H1 (cell line): ENCODE results near the gene ADH1A. TPM values are rescaled to one million over a fixed set of nuclear protein-coding genes. Genes with fewer than 3 reads are reported as not detected.

Source experiments
- CTCF ChIA-PET: fragments of 300-600 bp; sonication (Branson Sonifier 250); formaldehyde crosslinking; loops from one replicate; lab custom pipeline; 2021; ENCODE audit not compliant: partially characterized antibody; lab: Charles Lee
- POLR2A ChIA-PET: fragments of 300-600 bp; sonication (Branson Sonifier 250); formaldehyde crosslinking; loops from one replicate; lab custom pipeline; 2021; ENCODE audit warnings: inconsistent platforms; ENCODE audit not compliant: partially characterized antibody; lab: Charles Lee
- DNase-seq, 2 experiments: peaks; one replicate each; pipeline versions ENCODE4 v3.0.0 to v3.0.0-alpha.2; 2010 to 2022; ENCODE audit warnings: low spot score in 2 of 2, low read depth in 1 of 2, mixed read lengths in 1 of 2
- FAIRE-seq: peaks from 2 replicates; lab custom pipeline; 2011; peaks lifted over from hg19 to GRCh38; lab: Jason Lieb, UNC
- H2AFZ ChIP-seq: 2 replicates; pipeline ENCODE4 v1.8.1; 2012; ENCODE audit warnings: low read length, inconsistent platforms
- H2AK5ac ChIP-seq: 2 replicates; pipeline ENCODE4 v1.6.1; 2013; ENCODE audit warnings: low read depth, low read length
- H2BK120ac ChIP-seq: replicated peaks from 2 replicates; pipeline ENCODE3; 2013; ENCODE audit warnings: low read depth, low read length, inconsistent platforms
- H2BK12ac ChIP-seq: 2 replicates; pipeline ENCODE4 v1.6.1; 2013; ENCODE audit warnings: low read depth, low read length
- H2BK15ac ChIP-seq: 2 replicates; pipeline ENCODE4 v1.6.1; 2013; ENCODE audit warnings: low read length
- H2BK20ac ChIP-seq: 2 replicates; pipeline ENCODE4 v1.6.1; 2013; ENCODE audit warnings: low read length
- H2BK5ac ChIP-seq: 2 replicates; pipeline ENCODE4 v1.6.1; 2013; ENCODE audit warnings: low read depth, low read length
- H3K14ac ChIP-seq: 2 replicates; pipeline ENCODE4 v1.6.1; 2013; ENCODE audit warnings: inconsistent platforms; ENCODE audit not compliant: insufficient read length
- H3K18ac ChIP-seq: 2 replicates; pipeline ENCODE4 v1.6.1; 2013; ENCODE audit warnings: low read length; ENCODE audit errors: extremely low read depth
- H3K23ac ChIP-seq: 2 replicates; pipeline ENCODE4 v1.6.1; 2013; ENCODE audit warnings: inconsistent platforms; ENCODE audit not compliant: insufficient read length
- H3K23me2 ChIP-seq: 2 replicates; pipeline ENCODE4 v1.6.1; 2013; ENCODE audit warnings: low read depth, low read length
- H3K27ac ChIP-seq: 2 replicates; pipeline ENCODE4 v1.6.1; 2011; ENCODE audit warnings: low read depth, low read length, inconsistent platforms
- H3K27me3 ChIP-seq, 4 experiments: replicated peaks in 1 of 4; 1 replicate in 1 of 4; 2 replicates in 3 of 4; pipeline versions ENCODE4 v1.6.1 to v1.8.1; 2011 to 2013; ENCODE audit warnings: low read length in 3 of 4, mild to moderate bottlenecking in 3 of 4, inconsistent platforms in 2 of 4, mixed read lengths in 2 of 4, moderate library complexity in 1 of 4; ENCODE audit not compliant: control insufficient read depth in 3 of 4, insufficient read depth in 3 of 4; ENCODE audit errors: extremely low read depth in 1 of 4
- H3K36me3 ChIP-seq, 4 experiments: 2 replicates each; pipeline versions ENCODE4 v1.6.1 to v1.8.1; 2011 to 2013; ENCODE audit warnings: mild to moderate bottlenecking in 4 of 4, low read length in 3 of 4, moderate library complexity in 2 of 4, control low read depth in 1 of 4, inconsistent platforms in 1 of 4; ENCODE audit not compliant: insufficient read depth in 4 of 4, control insufficient read depth in 2 of 4
- H3K4ac ChIP-seq: replicated peaks from 2 replicates; pipeline ENCODE3; 2013; ENCODE audit warnings: low read length, low read depth, mixed read lengths, inconsistent platforms; ENCODE audit not compliant: insufficient read length
- H3K4me1 ChIP-seq, 4 experiments: replicated peaks in 1 of 4; 1 replicate in 1 of 4; 2 replicates in 3 of 4; pipeline versions ENCODE4 v1.6.1 to v1.8.1; 2011 to 2013; ENCODE audit warnings: low read length in 3 of 4, inconsistent platforms in 2 of 4, mixed read lengths in 1 of 4; ENCODE audit not compliant: insufficient read depth in 4 of 4, control insufficient read depth in 3 of 4
- H3K4me2 ChIP-seq, 2 experiments: 2 replicates each; pipeline versions ENCODE4 v1.6.1 to v1.8.1; 2011 to 2013; ENCODE audit warnings: low read depth in 2 of 2, low read length in 2 of 2, control low read depth in 1 of 2, inconsistent platforms in 1 of 2, mild to moderate bottlenecking in 1 of 2; ENCODE audit not compliant: insufficient read depth in 1 of 2
- H3K4me3 ChIP-seq, 4 experiments: fragments of 200-600, 300-600 bp in 1 of 4; sonication (generic), shearing (Covaris generic), sonication (Bioruptor Twin) in 1 of 4; 2 replicates each; pipeline versions ENCODE4 v1.5.1 to v1.8.1; 2011 to 2016; ENCODE audit warnings: low read length in 4 of 4, low read depth in 3 of 4, control low read depth in 2 of 4, inconsistent platforms in 2 of 4, mild to moderate bottlenecking in 2 of 4, mixed read lengths in 1 of 4, moderate library complexity in 1 of 4; ENCODE audit not compliant: insufficient read depth in 2 of 4; ENCODE audit errors: extremely low read depth in 1 of 4
- H3K56ac ChIP-seq: replicated peaks from 2 replicates; pipeline ENCODE3; 2013; ENCODE audit warnings: low read depth, mild to moderate bottlenecking, mixed read lengths, low read length, inconsistent platforms; ENCODE audit not compliant: insufficient read length
- H3K79me1 ChIP-seq: 2 replicates; pipeline ENCODE4 v1.6.1; 2013; ENCODE audit warnings: low read depth, low read length, control low read depth
- H3K79me2 ChIP-seq, 2 experiments: 2 replicates each; pipeline versions ENCODE4 v1.6.1 to v1.8.1; 2012 to 2013; ENCODE audit warnings: low read length in 2 of 2, mild to moderate bottlenecking in 2 of 2, inconsistent platforms in 1 of 2; ENCODE audit not compliant: insufficient read depth in 2 of 2, control insufficient read depth in 1 of 2
- H3K9ac ChIP-seq, 4 experiments: replicated peaks in 1 of 4; 1 replicate in 1 of 4; 2 replicates in 3 of 4; pipeline versions ENCODE4 v1.6.1 to v1.8.1; 2011 to 2013; ENCODE audit warnings: low read depth in 3 of 4, low read length in 3 of 4, control low read depth in 2 of 4, mild to moderate bottlenecking in 2 of 4, moderate library complexity in 2 of 4, inconsistent platforms in 1 of 4; ENCODE audit errors: extremely low read depth in 1 of 4
- H3K9me3 ChIP-seq, 2 experiments: 2 replicates each; pipeline versions ENCODE4 v1.6.1 to v1.8.1; 2012 to 2013; ENCODE audit warnings: mild to moderate bottlenecking in 2 of 2, moderate library complexity in 2 of 2, control low read depth in 1 of 2, inconsistent platforms in 1 of 2, low read depth in 1 of 2, low read length in 1 of 2, mixed read lengths in 1 of 2; ENCODE audit not compliant: insufficient read depth in 2 of 2
- H4K20me1 ChIP-seq, 2 experiments: replicated peaks in 1 of 2; 2 replicates each; pipeline versions ENCODE3 to v1.8.1; 2011 to 2013; ENCODE audit warnings: inconsistent platforms in 2 of 2, low read length in 2 of 2, mild to moderate bottlenecking in 1 of 2; ENCODE audit not compliant: insufficient read depth in 2 of 2, control insufficient read depth in 1 of 2
- H4K5ac ChIP-seq: 2 replicates; pipeline ENCODE4 v1.6.1; 2013; ENCODE audit warnings: low read length, low read depth, mixed read lengths, inconsistent platforms; ENCODE audit not compliant: insufficient read length
- H4K8ac ChIP-seq: 2 replicates; pipeline ENCODE4 v1.8.0; 2013; ENCODE audit warnings: mild to moderate bottlenecking, moderate library complexity, low read length, inconsistent platforms; ENCODE audit not compliant: insufficient read depth; ENCODE audit errors: extremely low read depth
- H4K91ac ChIP-seq: replicated peaks from 2 replicates; pipeline ENCODE3; 2013; ENCODE audit warnings: low read length, mixed read lengths, inconsistent platforms; ENCODE audit not compliant: insufficient read length
- CBX5 ChIP-seq: fragments of 300-800, 300-1000 bp; sonication (generic); IDR thresholded peaks from 2 replicates; pipeline ENCODE4 v1.7.1; 2016; ENCODE audit warnings: antibody characterized with exemption, low read length, low read depth
- CHD2 ChIP-seq: IDR thresholded peaks from 2 replicates; pipeline ENCODE4 v1.6.1; 2012; ENCODE audit warnings: low read length, improper control_type of control experiment
- CREB1 ChIP-seq: IDR thresholded peaks from 2 replicates; pipeline ENCODE4 v1.6.1; 2012; ENCODE audit warnings: inconsistent platforms
- EP300 ChIP-seq, 2 experiments: IDR thresholded peaks; 1 replicate in 1 of 2; 2 replicates in 1 of 2; pipeline ENCODE4 v1.6.1; 2011 to 2012; ENCODE audit warnings: low read depth in 2 of 2, low read length in 2 of 2, mild to moderate bottlenecking in 2 of 2, borderline replicate concordance in 1 of 2, inconsistent platforms in 1 of 2, moderate library complexity in 1 of 2
- GTF2F1 ChIP-seq: IDR thresholded peaks from 2 replicates; pipeline ENCODE4 v1.6.1; 2012; ENCODE audit warnings: low read depth, low read length, improper control_type of control experiment, borderline replicate concordance
- HDAC2 ChIP-seq, 2 experiments: fragments of 300-600 bp in 1 of 2; sonication (generic) in 1 of 2; IDR thresholded peaks; 2 replicates each; pipeline ENCODE4 v1.6.1; 2011 to 2012; ENCODE audit warnings: low read depth in 2 of 2, low read length in 2 of 2, mild to moderate bottlenecking in 2 of 2, moderate library complexity in 2 of 2, borderline replicate concordance in 1 of 2, inconsistent platforms in 1 of 2
- KDM4A ChIP-seq: IDR thresholded peaks from one replicate; pipeline ENCODE4 v1.7.1; 2012; ENCODE audit warnings: low read depth, mild to moderate bottlenecking, moderate library complexity, low read length, inconsistent platforms; ENCODE audit not compliant: severe bottlenecking
- SRF ChIP-seq: IDR thresholded peaks from 2 replicates; pipeline ENCODE4 v1.6.1; 2011; ENCODE audit warnings: mild to moderate bottlenecking, low read depth, low read length, moderate library complexity
- TAF1 ChIP-seq: IDR thresholded peaks from 2 replicates; pipeline ENCODE4 v1.6.1; 2011; ENCODE audit warnings: mild to moderate bottlenecking, low read depth, low read length
- WGBS, 2 experiments: shearing (Covaris generic) in 1 of 2; methylation state at CpG; one replicate each; pipeline versions ENCODE4 v1.1.6 to v1.1.7; 2013 to 2015; ENCODE audit warnings: low lambda C conversion rate in 2 of 2, mixed read lengths in 2 of 2, inconsistent platforms in 1 of 2, low coverage in 1 of 2, missing lambda C conversion rate in 1 of 2; ENCODE audit not compliant: insufficient replicate concordance in 2 of 2, insufficient coverage in 1 of 2, insufficient read length in 1 of 2; ENCODE audit errors: extremely low coverage in 1 of 2, missing lambda C conversion rate in 1 of 2; 5-methylcytosine and 5-hydroxymethylcytosine counted together
- polyA plus RNA-seq, 7 experiments: library from polyadenylated mRNA; depleted of rRNA in 3 of 7; stranded (reverse) in 5 of 7; unstranded in 2 of 7; fragments of >200 nt in 5 of 7; fragments of 200-250 nt in 2 of 7; gene quantifications; 1 replicate in 5 of 7; 2 replicates in 1 of 7; 4 replicates in 1 of 7; pipeline versions ENCODE4 v1.2.1 to v1.2.3, GENCODE V29; 2011 to 2013; ENCODE audit warnings: missing spikeins in 2 of 7, mixed read lengths in 2 of 7
- total RNA-seq: library from RNA; stranded (reverse); fragmentation: NEBNext Ultra II Directional; extraction: Animal tissue kit (Norgen Biotek cat#: 25700); gene quantifications from 2 replicates; pipeline ENCODE4 v1.2.1, GENCODE V29; 2021
- TF ChIP-seq, protein P1 (sequence below): IDR thresholded peaks from 2 replicates; pipeline ENCODE4 v1.6.1; 2011; ENCODE audit warnings: low read length, improper control_type of control experiment

The ADH1A gene
- total and polyA plus RNA-seq, 2 of the 8 experiments (the other 6 are each of a cell fraction or from before 2014, with no cell fraction given) = not detected

DNA sequence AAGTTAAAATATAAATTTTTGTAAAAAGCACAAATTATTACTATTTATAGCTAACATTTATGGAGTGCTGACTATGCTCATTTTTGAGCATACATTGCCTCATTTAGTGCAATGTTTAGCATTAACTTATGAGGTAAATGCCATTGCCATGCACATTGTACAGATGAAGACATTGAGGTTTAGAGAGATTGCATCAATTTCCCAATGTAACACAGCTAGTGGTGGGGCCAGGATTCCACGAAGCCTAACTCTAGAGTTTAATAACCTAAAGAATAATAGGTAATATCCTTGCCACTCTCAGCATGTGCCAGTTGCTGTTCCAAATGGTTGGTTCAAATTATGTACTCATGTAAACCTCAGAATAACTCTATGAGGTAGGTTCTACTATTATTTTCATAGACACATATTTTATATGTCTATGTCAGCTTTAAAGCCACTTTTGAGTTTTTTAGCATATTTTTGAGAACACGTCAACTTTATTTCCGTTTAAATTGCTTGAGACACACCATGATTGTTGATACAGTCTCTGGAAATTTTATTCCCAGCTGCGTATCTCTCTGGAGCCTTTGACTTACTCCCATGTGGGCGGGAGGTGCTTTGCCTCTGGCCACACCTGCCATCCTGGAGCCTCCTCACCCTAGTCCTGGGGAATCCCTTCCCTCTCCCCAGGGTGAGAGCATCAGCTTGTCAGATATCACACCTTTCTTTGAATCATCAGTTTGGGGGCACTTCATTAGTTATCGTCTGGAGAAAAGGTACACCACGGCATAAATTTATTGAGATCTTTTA is 10.8 kb upstream of the ADH1A start:
- no peaks in the 10 kb centered on the region for H3K4me1 ChIP-seq
- no peaks in the 10 kb centered on the region; the same call in 1 of the 2 replicates for H3K23me2 ChIP-seq
- H4K20me1 ChIP-seq = no peaks in the 10 kb centered on the region
- no peak overlapping the region for H3K4ac ChIP-seq
- no peak overlapping the region for H3K4me3 ChIP-seq
- H3K79me1 ChIP-seq = no peaks in the 10 kb centered on the region
- no peak for DNase-seq
- no peaks in the 10 kb centered on the region for H3K36me3 ChIP-seq
- H3K14ac ChIP-seq = no peak overlapping the region
- no peaks in the 10 kb centered on the region for H3K9me3 ChIP-seq
- ChIA-PET POLR2A (no interaction called here), CTCF (interaction anchor here (0.8 kb wide), 1 partner anchor 10 kb away, joined by 3 read pairs; no protein-coding TSS in a partner anchor)
- H2BK12ac ChIP-seq = no peak overlapping the region
- no peak overlapping the region for H2AK5ac ChIP-seq
- no peak overlapping the region for H3K56ac ChIP-seq
- no peak overlapping the region for H2AFZ ChIP-seq
- H2BK20ac ChIP-seq = no peak overlapping the region
- H2BK5ac ChIP-seq = no peak overlapping the region
- H3K23ac ChIP-seq = no peak overlapping the region
- no peak overlapping the region for H4K5ac ChIP-seq
- no peak overlapping the region for H2BK120ac ChIP-seq
- no peaks in the 10 kb centered on the region for H3K27me3 ChIP-seq
- no peak overlapping the region for H4K91ac ChIP-seq
- FAIRE-seq = no peak
- no peak overlapping the region for H3K18ac ChIP-seq
- no peak overlapping the region for H3K9ac ChIP-seq
- 93% methylated on average over 7 of the region's 7 CpGs; no CpG with 5 or more reads in 1 of the 2 experiments for WGBS, 2 experiments
- H4K8ac ChIP-seq = no peak overlapping the region; the same call in 1 of the 2 replicates
- TF ChIP-seq CBX5 (no peak), EP300 (IDR thresholded peaks at IDR 0.05; ENCODE audit: borderline replicate concordance in 1 of 2, low read depth in 2 of 2, low read length in 2 of 2) (no peak), KDM4A (no peak), TAF1 (no peak), GTF2F1 (no peak), HDAC2 (IDR thresholded peaks at IDR 0.05; ENCODE audit: borderline replicate concordance in 1 of 2, low read depth in 2 of 2, low read length in 2 of 2) (no peak), SRF (no peak), CREB1 (no peak), CHD2 (no peak)
- TF ChIP-seq, protein P1, sequence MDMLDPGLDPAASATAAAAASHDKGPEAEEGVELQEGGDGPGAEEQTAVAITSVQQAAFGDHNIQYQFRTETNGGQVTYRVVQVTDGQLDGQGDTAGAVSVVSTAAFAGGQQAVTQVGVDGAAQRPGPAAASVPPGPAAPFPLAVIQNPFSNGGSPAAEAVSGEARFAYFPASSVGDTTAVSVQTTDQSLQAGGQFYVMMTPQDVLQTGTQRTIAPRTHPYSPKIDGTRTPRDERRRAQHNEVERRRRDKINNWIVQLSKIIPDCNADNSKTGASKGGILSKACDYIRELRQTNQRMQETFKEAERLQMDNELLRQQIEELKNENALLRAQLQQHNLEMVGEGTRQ = no peak
- H3K79me2 ChIP-seq = no peaks in the 10 kb centered on the region
- no peak overlapping the region for H3K4me2 ChIP-seq
- H3K27ac ChIP-seq = no peak overlapping the region
- no peak overlapping the region for H2BK15ac ChIP-seq
